OCI-LY1 (cell line): Measurements from ENCODE around the gene NKX1-1.

Experiments used
- H2AFZ ChIP-seq: fragments of 200-600 bp; sonication (generic), shearing (Covaris generic); 2 replicates; pipeline ENCODE4 v1.6.0; 2014; ENCODE audit warnings: antibody characterized with exemption, mild to moderate bottlenecking, low read length
- H3F3A ChIP-seq: fragments of 200-600 bp; sonication (generic), shearing (Covaris generic); 2 replicates; pipeline ENCODE4 v1.6.0; 2014; ENCODE audit warnings: mild to moderate bottlenecking, antibody characterized with exemption, low read length, moderate library complexity; ENCODE audit not compliant: insufficient read depth
- H3K27ac ChIP-seq: fragments of 200-600 bp; sonication (generic); 2 replicates; pipeline ENCODE4 v1.5.1; 2014; ENCODE audit warnings: low read length, mixed run types, mild to moderate bottlenecking, low read depth; ENCODE audit not compliant: poor library complexity, severe bottlenecking
- H3K27me3 ChIP-seq: fragments of 200-600 bp; sonication (generic); 2 replicates; pipeline ENCODE4 v1.6.0; 2014; ENCODE audit warnings: antibody characterized with exemption, mild to moderate bottlenecking, low read length, moderate library complexity; ENCODE audit not compliant: insufficient read depth
- H3K36me3 ChIP-seq: fragments of 200-600 bp; sonication (generic); 2 replicates; pipeline ENCODE4 v1.6.1; 2014; ENCODE audit warnings: mild to moderate bottlenecking, antibody characterized with exemption, low read length, moderate library complexity, mixed read lengths; ENCODE audit not compliant: insufficient read depth
- H3K4me1 ChIP-seq: fragments of 200-600 bp; sonication (generic); 2 replicates; pipeline ENCODE4 v1.5.1; 2014; ENCODE audit warnings: mild to moderate bottlenecking, low read length, moderate library complexity; ENCODE audit not compliant: insufficient read depth, severe bottlenecking
- H3K4me2 ChIP-seq: fragments of 200-600 bp; sonication (generic), shearing (Covaris generic); 2 replicates; pipeline ENCODE4 v1.6.1; 2014; ENCODE audit warnings: low read length
- H3K4me3 ChIP-seq: fragments of 200-600 bp; sonication (generic); 2 replicates; pipeline ENCODE4 v1.5.1; 2014; ENCODE audit warnings: low read length, low read depth, mild to moderate bottlenecking, mixed read lengths; ENCODE audit not compliant: poor library complexity, severe bottlenecking
- H3K79me2 ChIP-seq: fragments of 200-600 bp; shearing (Covaris generic); 2 replicates; pipeline ENCODE4 v1.6.1; 2016; ENCODE audit warnings: mixed run types, low read length, mixed read lengths; ENCODE audit not compliant: insufficient read depth
- H3K9ac ChIP-seq: fragments of 200-600 bp; sonication (generic), shearing (Covaris generic); 2 replicates; pipeline ENCODE4 v1.6.1; 2014; ENCODE audit warnings: mild to moderate bottlenecking, low read length, mixed read lengths
- H3K9me2 ChIP-seq: fragments of 200-600 bp; sonication (generic), shearing (Covaris generic); 2 replicates; pipeline ENCODE4 v1.6.1; 2014; ENCODE audit warnings: low read depth, mild to moderate bottlenecking, low read length, mixed read lengths
- H3K9me3 ChIP-seq: fragments of 200-600 bp; shearing (Covaris generic); 2 replicates; pipeline ENCODE4 v1.6.1; 2014; ENCODE audit warnings: low read length, mixed read lengths
- H4K20me1 ChIP-seq: fragments of 200-600 bp; sonication (generic), shearing (Covaris generic); 2 replicates; pipeline ENCODE4 v1.6.0; 2016; ENCODE audit warnings: mild to moderate bottlenecking, low read length; ENCODE audit not compliant: insufficient read depth
- EZH2 ChIP-seq: fragments of 200-600 bp; sonication (generic), shearing (Covaris generic); IDR thresholded peaks from 2 replicates; pipeline ENCODE4 v1.8.0; 2017; ENCODE audit warnings: borderline replicate concordance, mixed run types, mild to moderate bottlenecking, antibody characterized with exemption, low read length, moderate library complexity, mixed read lengths
- TF ChIP-seq, protein P1 (sequence below): fragments of 200-600 bp; sonication (generic), shearing (Covaris generic); IDR thresholded peaks from 2 replicates; pipeline ENCODE4 v1.5.1; 2017; ENCODE audit warnings: mild to moderate bottlenecking, antibody characterized with exemption, low read length, moderate library complexity, mixed read lengths

Gene NKX1-1

GRCh38 chr4:1353186-1354055 lies 52.8 kb downstream of the NKX1-1 start:
- no peaks in the 10 kb centered on the region for H3K79me2 ChIP-seq

More at GRCh38 chr4:1353186-1354055, 52.8 kb downstream of the NKX1-1 start:
- Histone ChIP-seq H3K4me2 (no peak overlapping the region), H4K20me1 (no peaks in the 10 kb centered on the region), H3K27ac (no peak overlapping the region), H3K9me2 (no peaks in the 10 kb centered on the region), H3K9ac (no peak overlapping the region), H3F3A (no peaks in the 10 kb centered on the region), H3K4me1 (peaks cover 9% of the 10 kb centered on the region), H3K4me3 (no peak overlapping the region), H3K9me3 (no peaks in the 10 kb centered on the region), H3K27me3 (no peaks in the 10 kb centered on the region), H3K36me3 (0 out of 2 replicates have a peak, but pooled peaks cover 4% of the 10 kb centered on the region), H2AFZ (no peak overlapping the region)
- TF ChIP-seq, protein P1, sequence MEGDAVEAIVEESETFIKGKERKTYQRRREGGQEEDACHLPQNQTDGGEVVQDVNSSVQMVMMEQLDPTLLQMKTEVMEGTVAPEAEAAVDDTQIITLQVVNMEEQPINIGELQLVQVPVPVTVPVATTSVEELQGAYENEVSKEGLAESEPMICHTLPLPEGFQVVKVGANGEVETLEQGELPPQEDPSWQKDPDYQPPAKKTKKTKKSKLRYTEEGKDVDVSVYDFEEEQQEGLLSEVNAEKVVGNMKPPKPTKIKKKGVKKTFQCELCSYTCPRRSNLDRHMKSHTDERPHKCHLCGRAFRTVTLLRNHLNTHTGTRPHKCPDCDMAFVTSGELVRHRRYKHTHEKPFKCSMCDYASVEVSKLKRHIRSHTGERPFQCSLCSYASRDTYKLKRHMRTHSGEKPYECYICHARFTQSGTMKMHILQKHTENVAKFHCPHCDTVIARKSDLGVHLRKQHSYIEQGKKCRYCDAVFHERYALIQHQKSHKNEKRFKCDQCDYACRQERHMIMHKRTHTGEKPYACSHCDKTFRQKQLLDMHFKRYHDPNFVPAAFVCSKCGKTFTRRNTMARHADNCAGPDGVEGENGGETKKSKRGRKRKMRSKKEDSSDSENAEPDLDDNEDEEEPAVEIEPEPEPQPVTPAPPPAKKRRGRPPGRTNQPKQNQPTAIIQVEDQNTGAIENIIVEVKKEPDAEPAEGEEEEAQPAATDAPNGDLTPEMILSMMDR = no peak
- TF ChIP-seq EZH2 = no peak
